ENCODE data around the gene CGNL1.

Gene CGNL1

GRCh38 chr15:57354436-57355123 lies 21.7 kb upstream of the CGNL1 start:
- DNase-seq, result no peak

GRCh38 chr15:57355259-57355658 lies 21.0 kb upstream of the CGNL1 start:
- no peak for DNase-seq

- DNase-seq, result no peak
Measured at GRCh38 chr15:57356178-57356577, 20.1 kb upstream of the CGNL1 start.

- DNase-seq, result no peak
Measured at GRCh38 chr15:57356636-57357035, 19.7 kb upstream of the CGNL1 start.

- no peak for DNase-seq
Measured at GRCh38 chr15:57357799-57358198, 18.5 kb upstream of the CGNL1 start.

- DNase-seq, result no peak
Measured at GRCh38 chr15:57358571-57358970, 17.7 kb upstream of the CGNL1 start.

- no peak for DNase-seq
Measured at GRCh38 chr15:57363661-57364060, 12.6 kb upstream of the CGNL1 start.

- DNase-seq, result no peak
Measured at GRCh38 chr15:57364282-57365007, 11.9 kb upstream of the CGNL1 start.

- DNase-seq, result no peak
Measured at GRCh38 chr15:57367556-57367955, 8.7 kb upstream of the CGNL1 start.

GRCh38 chr15:57370929-57371328 lies 5.4 kb upstream of the CGNL1 start:
- DNase-seq, result no peak

GRCh38 chr15:57373251-57373881 lies 2.9 kb upstream of the CGNL1 start:
- DNase-seq, result no peak

- DNase-seq, result no peak
Measured at GRCh38 chr15:57373882-57374276, 2.4 kb upstream of the CGNL1 start.

GRCh38 chr15:57376696-57377477 lies 582 bp downstream of the CGNL1 start:
- DNase-seq, result no peak

- DNase-seq, result no peak
Measured at GRCh38 chr15:57377478-57377847, 1.2 kb downstream of the CGNL1 start.

GRCh38 chr15:57379487-57379886 lies 3.2 kb downstream of the CGNL1 start:
- DNase-seq, result no peak

GRCh38 chr15:57380854-57381253 lies 4.5 kb downstream of the CGNL1 start:
- DNase-seq, result no peak

- DNase-seq, result no peak
Measured at GRCh38 chr15:57382215-57382614, 5.9 kb downstream of the CGNL1 start.

- no peak for DNase-seq
Measured at GRCh38 chr15:57382969-57383368, 6.7 kb downstream of the CGNL1 start.

- no peak for DNase-seq
Measured at GRCh38 chr15:57384024-57384423, 7.7 kb downstream of the CGNL1 start.

GRCh38 chr15:57384816-57385215 lies 8.5 kb downstream of the CGNL1 start:
- DNase-seq, result no peak

GRCh38 chr15:57385923-57386390 lies 9.7 kb downstream of the CGNL1 start:
- no peak for DNase-seq

GRCh38 chr15:57386976-57387375 lies 10.7 kb downstream of the CGNL1 start:
- no peak for DNase-seq

- DNase-seq, result no peak
Measured at GRCh38 chr15:57387564-57388076, 11.3 kb downstream of the CGNL1 start.
